Measurements from ENCODE around the gene PPFIBP2. TPM values are rescaled to one million over a fixed set of nuclear protein-coding genes. Genes with fewer than 3 reads are reported as not detected.
A peak's percentile ranks its signal among the peaks of the same experiment; 100 is the strongest.

Gene PPFIBP2
- total and polyA plus RNA-seq, 10 of the 15 experiments (the other 5 are each of a cell fraction or from before 2014, with no cell fraction given), result 17.3 to 56.3 (median 39.2) TPM

GRCh38 chr11:7498193-7498592, 15.6 kb upstream of the PPFIBP2 start:
- FAIRE-seq (no peak), ATAC-seq (no peak), DNase-seq (ENCODE audit: low read depth, low spot score) (no peak)
- intact Hi-C loops (cut with micrococcal nuclease; ENCODE audit: unreplicated experiment), result no loop called here
- no peak overlapping the region for H3K4me3 ChIP-seq
- no peaks in the 10 kb centered on the region for H3K79me2 ChIP-seq (ENCODE audit: control insufficient read depth, insufficient read depth, low read length)
- BruUV-seq (replicated peaks), result no TSS peak
- WGBS (ENCODE audit: insufficient coverage, insufficient replicate concordance, low lambda C conversion rate, missing lambda C conversion rate), result 62% methylated on average over 4 of the region's 4 CpGs
- ChIA-PET POLR2A (interaction anchor here (5.4 kb wide), 1 partner anchor 13 kb away, joined by 24 read pairs; no protein-coding TSS in a partner anchor), RAD21 (ENCODE audit: unreplicated experiment) (interaction anchor here (2.0 kb wide), 1 partner anchor 32 kb away, joined by 4 read pairs; no protein-coding TSS in a partner anchor), CTCF (interaction anchor here (7.4 kb wide), 1 partner anchor 12 kb away, joined by 65 read pairs; the partner anchor contains the start of gene PPFIBP2), SMC1A (ENCODE audit: uncharacterized antibody, unreplicated experiment) (interaction anchor here (1.0 to 5.3 kb wide), 4 partner anchors 11 to 26 kb away, joined by 3 to 54 read pairs (median 9); partner anchors contain the start of gene PPFIBP2)
- no peak overlapping the region for H2AFZ ChIP-seq (ENCODE audit: control insufficient read depth, low read depth, low read length)
- H3K4me1 ChIP-seq (ENCODE audit: control insufficient read depth, insufficient read depth, low read length), result peaks cover 27% of the 10 kb centered on the region
- in situ Hi-C loops (cut with MboI), result no loop called here
- TF ChIP-seq SPI1 (IDR thresholded peaks at IDR 0.05; ENCODE audit: borderline replicate concordance, insufficient read depth, low read depth, low read length) (peak; percentile 30; the same call in 1 of the 2 replicates), BCLAF1 (IDR thresholded peaks at IDR 0.05) (no peak), IKZF1 (conservative IDR thresholded peaks at IDR 0.05) (no peak), NKRF (conservative IDR thresholded peaks at IDR 0.05) (no peak)
- H3K27ac ChIP-seq (ENCODE audit: control insufficient read depth, insufficient read depth), result no peak overlapping the region
- no peaks in the 10 kb centered on the region for H3K36me3 ChIP-seq (ENCODE audit: control insufficient read depth in 2 of 2, insufficient read depth in 2 of 2, low read length in 1 of 2)
- H3K27me3 ChIP-seq (replicated peaks in 1 of 2; ENCODE audit: control insufficient read depth in 2 of 2, insufficient read depth in 2 of 2, low read length in 1 of 2), result no peaks in the 10 kb centered on the region
- no peaks in the 10 kb centered on the region for H3K9me3 ChIP-seq (replicated peaks; ENCODE audit: control insufficient read depth, insufficient read depth, low read length)
- H3K9ac ChIP-seq (ENCODE audit: control insufficient read depth, insufficient read depth, low read length), result no peak overlapping the region
- H4K20me1 ChIP-seq (ENCODE audit: control insufficient read depth, insufficient read depth), result no peaks in the 10 kb centered on the region
- H3K4me2 ChIP-seq (ENCODE audit: control insufficient read depth, insufficient read depth), result no peak overlapping the region

Data from GM12878 (cell line).